MV-4-11 (cell line): Measurements from ENCODE around the gene OR6Y1.

ENCODE experiments used
- DNase-seq: peaks from one replicate; lab custom pipeline; 2025; lab: John Stamatoyannopoulos, UW

Gene OR6Y1, protein sequence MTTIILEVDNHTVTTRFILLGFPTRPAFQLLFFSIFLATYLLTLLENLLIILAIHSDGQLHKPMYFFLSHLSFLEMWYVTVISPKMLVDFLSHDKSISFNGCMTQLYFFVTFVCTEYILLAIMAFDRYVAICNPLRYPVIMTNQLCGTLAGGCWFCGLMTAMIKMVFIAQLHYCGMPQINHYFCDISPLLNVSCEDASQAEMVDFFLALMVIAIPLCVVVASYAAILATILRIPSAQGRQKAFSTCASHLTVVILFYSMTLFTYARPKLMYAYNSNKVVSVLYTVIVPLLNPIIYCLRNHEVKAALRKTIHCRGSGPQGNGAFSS

DNA sequence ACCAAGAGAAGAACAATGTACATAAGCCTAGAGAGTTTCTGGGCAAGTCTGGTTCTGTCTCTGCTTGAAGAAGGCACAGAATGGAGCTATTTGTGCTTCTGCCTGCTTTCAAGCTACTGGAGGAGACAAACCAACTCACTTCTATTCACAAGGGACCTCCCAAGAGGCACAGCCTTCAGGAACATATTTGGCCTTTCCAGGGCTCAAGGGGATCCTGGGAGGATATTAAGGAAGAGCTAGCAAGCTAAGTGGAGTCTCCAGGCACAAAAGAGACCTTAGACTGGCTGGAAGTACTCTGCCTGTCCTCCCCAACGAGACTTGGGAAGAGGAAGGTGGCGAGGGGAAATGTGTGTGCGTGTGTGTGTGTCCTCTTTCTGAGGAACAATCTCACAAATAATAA lies at the start of gene OR6Y1:
TSS of gene OR6Y1 (minus strand) at position 54 of the 400 bp plus-strand sequence. CDS start 6,300 bp downstream, outside the sequence.
- DNase-seq: no peak

DNA sequence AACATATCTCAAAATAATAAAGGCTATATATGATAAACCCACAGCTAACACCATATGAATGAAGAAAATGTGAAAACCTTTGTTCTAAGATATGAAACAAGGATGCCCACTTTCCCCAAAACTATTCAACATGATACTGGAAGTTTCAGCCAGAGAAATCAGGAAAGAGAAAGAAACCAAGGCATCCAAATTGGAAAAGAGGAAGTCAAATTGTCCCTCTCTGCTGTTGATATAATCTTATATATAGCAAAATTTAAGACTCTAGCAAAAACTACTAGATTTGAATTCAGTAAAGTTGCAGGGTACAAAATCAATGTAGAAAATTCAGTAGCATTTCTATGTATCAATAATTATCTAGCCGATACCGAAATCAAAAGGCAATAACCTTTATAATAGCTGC lies 46.5 kb upstream of the OR6Y1 start:
- no peak for DNase-seq

DNA sequence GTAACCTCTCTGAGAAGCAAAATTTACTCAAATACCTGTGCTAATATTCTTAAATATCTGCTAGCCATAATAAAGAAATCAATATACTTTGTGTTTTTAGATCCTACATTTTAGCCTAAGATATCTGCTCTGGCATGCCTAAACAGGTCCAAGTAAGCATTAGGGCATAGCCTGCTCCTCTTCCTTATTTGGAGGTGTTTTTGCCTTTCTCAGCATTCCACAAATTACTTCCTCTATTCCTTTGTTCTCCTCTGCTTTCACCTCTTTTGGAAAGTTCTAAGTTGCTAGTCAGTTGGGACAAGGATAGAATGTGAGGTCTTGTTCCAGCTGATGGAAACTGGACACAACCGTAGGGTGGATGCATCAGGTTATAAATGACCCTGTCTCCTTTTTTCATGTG lies 32.7 kb upstream of the OR6Y1 start:
- DNase-seq: no peak

DNA sequence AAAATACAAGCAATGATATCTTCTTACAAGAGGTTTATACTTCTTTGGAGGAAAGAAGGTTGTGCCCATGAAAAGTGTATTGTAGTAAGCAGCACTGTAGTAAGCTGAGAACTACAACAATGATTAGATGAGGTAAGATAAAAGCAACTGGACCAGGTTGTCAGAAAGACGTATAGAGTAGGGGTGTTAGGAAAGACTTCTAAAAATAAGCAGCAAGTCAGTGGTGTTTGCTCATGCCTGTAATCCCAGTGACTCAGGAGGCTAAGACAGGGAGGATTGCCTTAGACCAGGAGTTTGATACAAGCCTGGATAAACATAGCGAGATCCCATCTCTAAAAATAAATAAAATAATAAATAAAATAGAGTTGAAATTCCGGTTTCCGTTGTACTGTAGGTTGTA lies 29.8 kb upstream of the OR6Y1 start:
- no peak for DNase-seq

DNA sequence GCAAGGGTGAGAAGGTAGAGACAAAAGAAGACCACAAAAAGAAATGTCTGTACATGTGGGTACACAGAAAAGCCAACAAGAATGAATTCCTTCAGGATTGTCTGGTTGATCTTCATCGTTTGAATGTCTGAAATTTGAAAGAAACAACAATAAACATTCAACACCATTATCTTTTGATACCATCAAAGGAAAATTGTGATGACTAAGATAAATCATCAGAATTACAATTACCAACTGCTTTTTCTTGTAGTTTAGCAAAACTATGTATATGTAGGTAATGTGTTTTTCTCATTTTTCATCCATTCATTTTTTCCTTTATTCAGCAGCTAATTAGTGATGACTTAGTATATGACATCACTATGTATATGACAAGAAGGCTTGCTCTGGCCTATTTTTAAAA lies 25.5 kb upstream of the OR6Y1 start, which contains the start of gene OR10X1:
TSS of gene OR10X1 (minus strand) at position 167 of the 400 bp plus-strand sequence. CDS start at position 167, 0 bp downstream.
- no peak for DNase-seq

DNA sequence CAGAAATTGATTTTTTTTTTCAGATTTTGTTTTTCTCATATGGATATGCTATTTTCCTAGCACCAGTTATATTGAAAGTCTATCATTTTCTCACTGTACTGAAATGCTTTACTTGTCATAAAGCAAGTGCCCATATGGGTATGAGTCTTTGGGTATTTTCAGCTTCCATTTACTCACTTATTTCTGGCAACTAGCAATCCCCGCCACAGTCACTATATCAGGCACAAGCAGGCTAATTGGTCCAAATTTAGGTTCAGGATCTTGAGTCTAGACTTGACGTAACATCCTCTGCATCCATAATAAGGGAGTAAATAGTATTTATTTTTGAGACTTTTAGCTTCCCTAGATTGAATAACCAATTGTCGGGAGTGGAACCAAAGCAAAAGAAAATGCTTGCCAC lies 23.4 kb upstream of the OR6Y1 start:
- DNase-seq: no peak

DNA sequence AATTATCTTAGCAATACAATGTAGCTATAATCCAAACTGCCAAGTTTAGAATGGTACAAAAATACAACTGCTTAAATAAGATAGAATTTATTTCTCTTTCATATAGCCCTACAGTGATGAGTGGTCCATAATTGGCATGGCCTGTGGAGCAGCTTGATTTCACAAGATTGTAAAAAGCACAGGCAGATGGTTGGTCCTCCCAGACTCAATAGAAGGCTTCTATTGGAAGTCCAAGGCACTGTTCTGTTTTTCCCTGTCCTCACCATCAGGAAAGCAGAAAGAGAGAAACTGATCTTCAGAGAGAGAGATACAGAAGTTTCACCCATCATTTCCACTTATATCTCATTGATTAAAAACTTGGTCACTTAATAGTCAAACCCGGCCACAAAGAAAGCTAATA lies 18.0 kb upstream of the OR6Y1 start:
- no peak for DNase-seq

DNA sequence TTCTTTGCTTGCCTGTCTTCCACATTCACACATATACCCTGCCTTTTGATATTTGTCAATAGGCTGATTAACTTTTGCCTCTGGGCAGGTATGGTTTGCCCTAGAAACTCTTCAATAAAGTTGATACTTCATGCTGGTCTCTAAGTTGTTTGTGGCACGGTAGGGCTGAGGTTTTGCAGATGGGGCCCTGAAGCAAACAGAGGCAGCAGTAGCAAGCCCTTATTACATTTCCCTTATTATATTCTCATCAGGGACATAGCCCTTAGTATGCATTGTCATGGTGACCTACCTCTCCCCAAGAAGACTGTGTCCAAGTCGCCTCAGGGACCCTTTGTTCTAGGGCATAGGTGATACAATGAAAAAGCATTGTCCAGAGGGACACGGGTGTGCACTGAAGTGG lies 16.3 kb upstream of the OR6Y1 start, which contains the start of gene OR6P1:
TSS of gene OR6P1 (minus strand) at position 101 of the 400 bp plus-strand sequence. CDS start 6,976 bp downstream, outside the sequence.
- DNase-seq: no peak

DNA sequence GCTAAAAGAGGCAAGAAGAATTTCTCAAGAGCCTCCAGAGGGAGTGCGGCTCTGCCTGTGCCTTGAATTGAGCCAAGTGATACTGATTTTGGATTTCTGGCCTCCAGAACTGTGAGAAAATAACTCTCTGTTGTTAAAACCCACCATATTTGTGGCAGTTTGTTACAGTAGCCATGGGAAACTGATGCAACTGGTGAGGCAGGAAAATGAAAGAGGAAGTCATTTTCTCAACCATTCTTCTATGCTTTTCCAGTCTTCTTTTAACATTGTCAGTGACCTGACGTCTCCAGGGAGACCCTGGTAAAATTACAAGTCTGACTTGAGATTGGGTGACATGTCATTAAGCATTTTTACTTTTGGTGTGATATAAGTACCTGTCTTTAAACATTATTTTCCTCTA lies 10.4 kb upstream of the OR6Y1 start:
- peak; percentile 90 for DNase-seq

DNA sequence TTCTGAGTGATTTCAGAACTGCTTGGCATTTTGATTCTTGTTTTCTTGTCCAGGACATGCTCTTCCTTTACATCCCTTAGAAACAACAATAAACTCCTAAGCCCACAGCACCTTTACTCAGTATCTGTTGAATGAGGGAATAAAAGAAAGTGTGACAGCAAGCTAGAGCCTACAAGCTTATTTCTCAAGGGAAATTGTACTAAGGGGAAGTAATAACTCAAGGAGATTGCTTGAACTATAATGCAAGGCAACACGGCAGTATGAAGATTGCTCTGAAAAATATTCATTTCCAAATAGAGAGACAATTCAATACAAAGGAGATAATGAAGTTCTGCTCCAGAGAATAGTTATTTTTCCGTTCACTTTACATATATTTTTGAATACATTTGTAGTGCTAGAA lies 9.6 kb upstream of the OR6Y1 start:
- DNase-seq: peak; percentile 78

DNA sequence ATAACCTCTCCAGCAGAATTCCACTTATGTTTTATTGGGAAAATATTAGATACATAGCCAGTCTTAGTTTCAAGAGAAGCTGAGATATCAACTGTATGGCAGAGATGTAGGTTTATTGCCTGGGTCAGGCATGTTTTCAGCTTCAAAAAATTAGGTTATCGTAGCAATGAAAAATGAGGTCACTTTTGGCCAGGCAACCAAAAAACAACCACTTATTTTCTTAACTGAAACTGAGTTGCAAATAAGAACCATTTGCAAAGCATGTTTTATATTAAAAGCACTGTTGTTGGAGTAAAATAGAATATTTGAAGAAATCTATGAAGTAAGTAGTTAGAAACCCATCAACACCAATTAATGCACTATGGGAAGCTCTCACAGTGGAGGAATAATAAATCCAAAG lies 5.5 kb upstream of the OR6Y1 start:
- no peak for DNase-seq

DNA sequence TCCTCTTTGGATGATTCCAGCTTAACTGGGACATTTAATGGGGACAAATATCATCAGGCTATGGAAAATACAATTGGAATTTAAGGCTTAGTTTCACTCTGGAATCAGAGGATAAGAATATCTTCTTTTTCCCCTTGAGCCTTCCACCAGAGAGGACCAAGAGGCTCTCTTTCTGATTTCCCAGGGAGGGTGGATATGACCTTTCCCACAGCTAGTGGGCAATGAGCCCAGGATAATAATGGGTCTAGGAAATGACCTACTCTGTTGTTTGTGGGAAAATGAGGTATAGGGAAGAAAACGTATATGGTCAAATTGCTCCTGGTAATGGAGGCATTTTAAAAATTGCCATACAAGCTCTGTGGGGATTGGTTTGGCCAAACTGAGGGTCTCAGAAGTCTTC lies 1.9 kb downstream of the OR6Y1 start:
- no peak for DNase-seq

DNA sequence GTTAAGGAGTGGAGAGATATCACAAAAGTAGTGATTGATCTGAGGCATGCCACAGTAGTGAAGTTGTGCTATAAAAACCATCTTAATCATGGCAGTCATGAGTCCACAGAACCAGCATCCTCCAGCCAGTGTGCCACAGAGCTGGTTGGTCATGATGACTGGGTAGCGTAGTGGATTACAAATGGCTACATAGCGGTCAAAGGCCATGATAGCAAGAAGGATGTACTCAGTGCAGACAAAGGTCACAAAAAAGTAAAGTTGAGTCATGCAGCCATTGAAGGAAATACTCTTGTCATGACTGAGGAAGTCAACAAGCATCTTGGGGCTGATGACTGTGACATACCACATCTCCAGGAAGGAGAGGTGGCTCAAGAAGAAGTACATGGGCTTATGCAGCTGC lies 6.7 kb downstream of the OR6Y1 start:
- no peak for DNase-seq

DNA sequence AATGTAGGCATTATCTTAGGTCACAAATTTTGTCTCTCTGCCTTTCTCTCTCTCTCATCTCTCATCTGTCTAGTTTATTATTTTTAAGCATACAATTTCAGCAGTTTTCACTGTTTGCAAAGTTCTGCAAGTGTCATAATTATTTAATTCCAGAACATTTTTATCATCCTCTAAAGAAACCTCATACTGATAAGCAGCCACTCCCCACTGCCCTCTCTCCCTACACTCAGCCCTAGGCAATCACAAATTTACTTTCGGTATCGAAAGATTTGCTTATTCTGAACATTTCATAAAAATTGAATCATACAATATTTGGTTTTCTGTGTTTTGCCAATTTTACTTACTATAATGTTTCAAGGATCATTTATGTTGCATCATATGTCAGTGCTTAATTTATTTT lies 16.6 kb downstream of the OR6Y1 start:
- DNase-seq: no peak

DNA sequence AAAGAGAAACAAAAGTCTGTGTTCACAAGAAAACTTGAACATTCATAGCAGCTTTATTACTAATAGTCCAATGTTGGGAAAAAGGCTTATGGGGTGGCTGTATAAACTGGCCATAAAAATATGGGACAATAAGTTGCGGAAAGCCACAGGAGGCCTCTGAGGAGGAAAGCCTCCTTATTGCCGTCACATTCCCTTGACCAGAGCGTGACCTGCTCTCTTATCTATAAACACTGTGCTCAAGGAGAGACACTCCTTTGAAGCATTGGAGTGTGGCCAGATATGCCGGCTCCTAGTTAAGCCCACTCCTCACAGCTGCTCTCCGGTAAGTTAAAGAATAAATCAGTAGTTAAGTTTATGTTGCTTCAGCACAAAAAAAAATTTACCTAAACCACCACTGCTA lies 19.7 kb downstream of the OR6Y1 start:
- DNase-seq: no peak

DNA sequence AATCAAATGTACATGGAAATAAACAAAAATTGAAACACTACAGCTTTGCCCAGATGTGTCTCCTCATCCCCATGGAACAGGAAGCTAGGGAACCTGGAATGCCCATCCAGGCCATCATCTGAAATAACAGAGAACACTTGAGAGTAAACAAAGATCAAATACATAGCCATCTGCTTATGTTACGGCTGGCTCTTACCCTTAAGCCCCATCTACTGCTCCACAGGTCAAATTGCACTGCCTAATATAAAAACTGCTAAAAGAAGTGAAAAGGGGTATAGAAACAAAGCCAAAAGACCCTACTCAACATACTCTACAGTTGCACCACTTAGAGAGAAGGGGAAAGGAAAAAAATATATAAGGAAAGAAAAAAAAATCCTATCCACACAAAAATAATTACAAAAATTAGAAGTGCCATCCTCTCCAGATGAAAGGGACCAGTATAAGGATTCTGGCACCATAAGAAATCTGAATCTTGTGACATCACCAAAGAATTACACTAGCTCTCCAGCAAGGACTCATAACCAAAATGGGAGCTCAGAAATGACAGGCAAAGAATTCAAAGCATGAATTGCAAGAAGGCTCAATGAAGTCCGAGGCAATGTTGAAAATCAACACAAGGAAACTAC lies 26.9 kb downstream of the OR6Y1 start:
- DNase-seq: no peak

DNA sequence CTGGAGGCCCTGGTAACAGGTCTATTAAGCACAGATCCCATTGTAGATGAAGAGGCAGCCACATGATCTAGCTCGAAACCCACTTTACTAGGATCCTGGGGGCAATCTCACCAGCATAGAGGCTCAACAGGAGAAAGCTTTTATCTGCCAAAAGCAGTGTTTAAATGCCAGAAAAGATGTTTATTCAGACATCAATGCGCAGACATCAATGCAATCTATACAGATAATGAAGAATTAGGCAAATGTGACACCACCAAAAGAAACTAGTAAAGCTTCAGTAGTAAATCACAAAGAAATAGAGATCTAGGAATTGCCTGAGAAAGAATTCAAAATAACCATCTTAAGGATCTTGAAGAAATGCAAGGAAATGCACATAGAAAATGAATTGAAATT lies 32.5 kb downstream of the OR6Y1 start:
- no peak for DNase-seq

DNA sequence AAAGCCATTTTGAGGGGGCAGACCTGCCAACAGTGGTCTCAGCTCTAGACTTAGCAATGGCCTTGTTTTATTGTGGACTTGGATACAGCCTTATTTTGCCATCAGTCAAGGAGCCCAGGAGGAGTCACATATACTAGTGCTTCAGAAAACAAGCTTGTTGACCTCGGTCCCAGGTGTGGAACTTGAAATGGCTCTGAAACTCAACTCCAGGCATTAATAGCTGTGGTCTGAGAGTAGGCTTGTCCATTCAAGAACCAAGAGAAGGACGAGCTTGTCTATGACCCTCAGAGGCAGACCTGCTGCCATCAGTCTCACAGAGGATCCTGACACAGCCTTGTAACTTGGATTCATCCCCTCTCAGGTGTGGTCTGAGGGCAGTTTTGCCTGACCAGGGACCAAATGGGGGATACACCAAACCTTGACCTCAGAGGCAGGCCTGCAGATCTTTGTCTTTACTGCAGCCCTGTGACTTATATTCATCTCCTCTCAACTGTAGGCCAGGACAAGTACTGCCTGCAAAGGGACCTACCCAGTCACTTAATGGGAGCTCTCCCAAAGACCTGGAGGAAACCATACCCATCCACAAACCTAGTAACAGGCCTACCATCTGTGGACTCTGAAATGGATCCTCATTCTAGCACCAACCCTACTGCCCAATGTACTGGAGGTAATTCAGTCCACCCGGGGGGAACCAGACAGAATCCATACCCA lies 33.1 kb downstream of the OR6Y1 start:
- no peak for DNase-seq

DNA sequence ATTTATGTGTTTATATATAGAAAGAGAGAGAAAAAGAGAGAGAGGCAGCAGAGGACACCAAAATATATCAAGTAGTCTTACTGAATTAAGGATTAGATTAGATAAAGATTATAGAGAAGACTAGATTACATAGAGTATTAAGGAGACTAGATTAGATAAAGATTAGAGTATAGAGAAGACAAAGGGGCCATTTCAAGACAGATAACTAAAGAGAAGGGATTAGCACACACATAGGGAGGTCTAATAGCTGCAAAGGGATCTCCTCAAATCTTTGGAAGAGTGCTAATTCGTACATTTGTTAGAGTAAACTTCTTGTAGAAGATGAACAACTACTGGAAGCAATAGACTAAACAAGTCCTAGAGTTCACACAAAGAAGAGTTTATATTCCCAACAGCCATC lies 34.2 kb downstream of the OR6Y1 start:
- no peak for DNase-seq

DNA sequence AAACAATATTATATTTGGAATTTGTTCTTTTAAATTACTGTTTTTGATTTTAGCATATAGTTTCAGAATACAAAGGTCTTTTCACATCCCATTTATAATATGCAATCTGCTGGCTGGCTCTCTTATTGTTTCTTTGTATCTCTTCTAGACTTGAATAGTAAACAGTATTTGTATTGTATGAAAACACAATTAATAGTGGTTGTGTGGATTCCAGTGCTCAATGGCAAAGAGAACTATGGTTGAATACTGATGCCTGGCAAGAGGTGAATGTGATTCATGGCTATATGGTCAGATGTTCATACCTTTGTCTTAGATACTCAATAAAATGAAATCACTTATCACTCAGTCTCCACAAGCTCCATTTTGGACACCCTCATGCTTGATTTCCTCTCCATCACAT lies 37.2 kb downstream of the OR6Y1 start:
- DNase-seq: no peak

DNA sequence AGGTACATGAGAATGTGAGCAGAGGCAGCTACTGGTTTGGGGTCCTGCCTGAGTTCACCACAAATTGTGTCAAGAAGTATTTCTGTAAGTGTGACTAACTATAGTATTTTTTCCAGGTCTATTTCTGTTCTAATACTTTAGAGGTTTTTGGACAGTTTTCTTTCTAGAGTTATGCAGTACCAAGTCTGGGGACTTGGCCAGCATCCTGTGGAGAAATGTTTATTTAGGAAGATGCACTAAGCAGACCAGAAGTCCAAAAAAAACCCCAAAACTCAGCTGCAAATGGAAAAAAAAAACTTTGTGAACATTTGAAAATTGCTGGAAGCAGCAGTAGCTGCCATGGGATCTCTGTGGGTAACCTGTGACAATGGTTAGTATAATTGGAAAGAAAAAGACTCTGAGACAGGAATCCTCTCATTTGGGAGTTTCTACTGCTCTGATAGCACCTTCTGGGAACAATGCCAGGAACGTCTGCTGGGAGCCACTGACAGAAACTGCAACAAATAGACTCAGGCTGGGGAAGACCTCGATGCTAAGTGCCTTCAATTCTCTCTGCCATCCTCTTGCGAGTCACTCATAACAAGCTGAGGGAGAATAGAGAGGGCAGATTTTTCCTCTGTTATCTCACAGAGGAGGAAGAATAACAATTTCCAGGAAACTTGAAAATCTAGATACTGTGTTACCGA lies 44.6 kb downstream of the OR6Y1 start:
- DNase-seq: no peak

DNA sequence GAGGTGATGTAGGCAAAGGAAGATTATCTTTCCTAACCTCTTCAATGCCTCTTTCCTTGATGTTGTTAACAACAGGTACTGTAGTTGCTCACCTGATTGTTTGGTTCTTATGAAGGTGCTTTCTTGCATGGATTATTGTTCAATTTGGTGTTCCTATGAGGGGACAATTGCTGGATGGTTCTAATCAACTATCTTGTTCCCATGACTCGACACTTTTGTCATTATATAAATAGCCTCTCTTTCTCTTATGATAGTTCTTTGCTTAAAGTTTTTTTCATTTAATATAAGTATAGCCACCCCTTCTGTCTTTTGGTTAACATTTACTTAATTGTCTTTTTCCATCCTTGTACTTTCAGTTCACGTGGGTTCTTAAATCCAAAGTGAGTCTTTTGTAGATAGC lies 46.7 kb downstream of the OR6Y1 start:
- DNase-seq: no peak
